K562 (cell line): ENCODE measurements around the gene TBXAS1. TPM values are rescaled to one million over a fixed set of nuclear protein-coding genes. Genes with fewer than 3 reads are reported as not detected.

Source experiments
- GATAD2B ChIP-seq: fragments of 450-650 bp; IDR thresholded peaks from 2 replicates; pipeline ENCODE4 v1.6.1; 2017; ENCODE audit warnings: mild to moderate bottlenecking, borderline replicate concordance
- HOXB6 ChIP-seq: fragments of 250-450 bp; sonication (Bioruptor Pico); IDR thresholded peaks from 2 replicates; pipeline ENCODE4 v1.5.1; 2022; ENCODE audit warnings: mild to moderate bottlenecking, borderline replicate concordance
- KDM4B ChIP-seq, 2 experiments: fragments of 450-650 bp in 1 of 2; sonication (generic) in 1 of 2; IDR thresholded peaks; 2 replicates each; pipeline ENCODE4 v1.6.1; 2016 to 2017; ENCODE audit warnings: borderline replicate concordance in 2 of 2, antibody characterized with exemption in 1 of 2, low read depth in 1 of 2, mild to moderate bottlenecking in 1 of 2
- LARP7 ChIP-seq: fragments of 450-650 bp; IDR thresholded peaks from 2 replicates; pipeline ENCODE4 v1.6.1; 2016
- OTX1 ChIP-seq: fragments of 450-650 bp; formaldehyde crosslinking; IDR thresholded peaks from 2 replicates; pipeline ENCODE4 v1.4.0; 2022; ENCODE audit warnings: mild to moderate bottlenecking
- PHB ChIP-seq: fragments of 250-450 bp; sonication (Bioruptor Pico); IDR thresholded peaks from 2 replicates; pipeline ENCODE4 v1.5.0; 2021
- PTRF ChIP-seq: fragments of 450-650 bp; IDR thresholded peaks from 2 replicates; pipeline ENCODE4 v1.6.1; 2016; ENCODE audit warnings: mild to moderate bottlenecking, missing genetic modification characterization, missing compliant biosample characterization
- RCOR1 ChIP-seq, 2 experiments: IDR thresholded peaks; 2 replicates each; pipeline ENCODE4 v1.6.1; 2012; ENCODE audit warnings: low read depth in 2 of 2, low read length in 2 of 2, borderline replicate concordance in 1 of 2, improper control_type of control experiment in 1 of 2
- RFX5 ChIP-seq: IDR thresholded peaks from 2 replicates; pipeline ENCODE4 v1.6.1; 2011; ENCODE audit warnings: low read depth, mild to moderate bottlenecking, improper control_type of control experiment, low read length
- SRF ChIP-seq, 2 experiments: fragments of 250-450, 450-650 bp in 1 of 2; sonication (Bioruptor Pico) in 1 of 2; sonication (generic) in 1 of 2; formaldehyde crosslinking; IDR thresholded peaks; 2 replicates each; pipeline versions ENCODE4 v1.5.0 to v1.5.1; 2020 to 2022; ENCODE audit warnings: mild to moderate bottlenecking in 1 of 2, missing genetic modification reagents in 1 of 2
- STAT6 ChIP-seq: sonication (generic); formaldehyde crosslinking; IDR thresholded peaks from 2 replicates; pipeline ENCODE4 v1.8.1; 2023; ENCODE audit warnings: mild to moderate bottlenecking, missing genetic modification reagents
- ZBTB1 ChIP-seq: sonication (generic); formaldehyde crosslinking; IDR thresholded peaks from 2 replicates; pipeline ENCODE4 v1.8.1; 2023; ENCODE audit warnings: missing genetic modification reagents, low read depth, mild to moderate bottlenecking, borderline replicate concordance
- ZNF217 ChIP-seq: sonication (generic); formaldehyde crosslinking; IDR thresholded peaks from 2 replicates; pipeline ENCODE4 v1.8.0; 2022; ENCODE audit warnings: mild to moderate bottlenecking, missing genetic modification reagents
- ZNF592 ChIP-seq: fragments of 450-650 bp; IDR thresholded peaks from 2 replicates; pipeline ENCODE4 v1.6.1; 2017; ENCODE audit warnings: antibody characterized with exemption, mild to moderate bottlenecking
- ZSCAN32 ChIP-seq: fragments of 450-650 bp; formaldehyde crosslinking; IDR thresholded peaks from 2 replicates; pipeline ENCODE4 v1.4.0; 2020; ENCODE audit warnings: mild to moderate bottlenecking, moderate library complexity
- polyA plus RNA-seq, 8 experiments: library from polyadenylated mRNA; depleted of rRNA in 4 of 8; stranded (reverse) in 5 of 8; unstranded in 3 of 8; fragments of >200 nt; fragmentation: Nextera tagmentation in 2 of 8; fragmentation: Illumina TruSeq in 1 of 8; extraction: Ambion mirVana in 2 of 8; extraction: Trizol in 1 of 8; gene quantifications; 2 replicates each; pipeline versions ENCODE4 v1.2.1 to v1.2.3, GENCODE V29; 2011 to 2014; ENCODE audit warnings: inconsistent platforms in 1 of 8, missing spikeins in 1 of 8
- total RNA-seq, 7 experiments: library from RNA; depleted of rRNA in 6 of 7; stranded (reverse); fragments of >200 nt in 6 of 7; fragmentation: Illumina TruSeq in 2 of 7; extraction: Trizol in 2 of 7; gene quantifications; 2 replicates each; pipeline versions ENCODE4 v1.2.1 to v1.2.3, GENCODE V29; 2011 to 2021; ENCODE audit warnings: low replicate concordance in 1 of 7
- TF ChIP-seq, protein P1 (sequence below): fragments of 450-650 bp; conservative IDR thresholded peaks from 2 replicates; pipeline ENCODE4 v1.6.1; 2016; ENCODE audit warnings: missing genetic modification characterization, low read depth, mild to moderate bottlenecking, missing compliant biosample characterization, moderate library complexity
- TF ChIP-seq, protein P2 (sequence below): sonication (generic); formaldehyde crosslinking; IDR thresholded peaks from 2 replicates; pipeline ENCODE4 v1.9.0; 2022; ENCODE audit warnings: mild to moderate bottlenecking, missing genetic modification reagents
- TF ChIP-seq, protein P3 (sequence below): sonication (generic); formaldehyde crosslinking; IDR thresholded peaks from 2 replicates; pipeline ENCODE4 v1.8.0; 2022; ENCODE audit warnings: missing genetic modification reagents, mild to moderate bottlenecking, moderate library complexity, borderline replicate concordance

Gene TBXAS1
- total and polyA plus RNA-seq, 9 of the 15 experiments (the other 6 are each of a cell fraction or from before 2014, with no cell fraction given): 1.1 to 8.3 (median 1.9) TPM

DNA sequence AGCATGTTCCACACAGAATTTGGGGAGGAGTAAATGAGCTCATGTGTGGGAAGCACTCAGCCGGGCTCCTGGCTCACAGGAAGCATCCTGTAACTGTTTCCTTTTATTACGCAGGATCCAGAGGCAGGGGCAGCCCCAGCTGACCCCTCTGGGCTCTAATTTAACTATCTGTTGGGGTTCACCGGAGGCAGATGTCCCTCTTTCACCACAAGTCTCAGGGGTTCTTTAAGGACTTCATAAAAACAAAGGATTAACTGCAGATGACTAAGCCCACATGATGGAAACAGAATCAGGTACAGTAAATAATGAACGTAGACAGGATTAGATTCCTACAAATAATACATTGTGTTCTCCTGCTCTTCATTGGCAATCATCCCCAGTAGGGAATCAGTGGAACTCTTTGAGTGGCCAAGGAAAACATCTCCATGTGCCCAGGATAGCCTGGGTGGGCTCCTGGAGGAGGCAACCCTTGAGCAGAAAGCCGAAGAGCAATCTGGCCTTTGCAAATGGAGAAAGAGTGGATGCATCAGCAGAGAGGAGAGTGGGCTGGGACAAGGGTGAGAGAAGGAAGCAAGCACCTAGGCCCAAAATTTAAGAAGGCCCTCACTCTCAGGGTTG is 24.6 kb downstream of the TBXAS1 start (continued):
- TF ChIP-seq, protein P1, sequence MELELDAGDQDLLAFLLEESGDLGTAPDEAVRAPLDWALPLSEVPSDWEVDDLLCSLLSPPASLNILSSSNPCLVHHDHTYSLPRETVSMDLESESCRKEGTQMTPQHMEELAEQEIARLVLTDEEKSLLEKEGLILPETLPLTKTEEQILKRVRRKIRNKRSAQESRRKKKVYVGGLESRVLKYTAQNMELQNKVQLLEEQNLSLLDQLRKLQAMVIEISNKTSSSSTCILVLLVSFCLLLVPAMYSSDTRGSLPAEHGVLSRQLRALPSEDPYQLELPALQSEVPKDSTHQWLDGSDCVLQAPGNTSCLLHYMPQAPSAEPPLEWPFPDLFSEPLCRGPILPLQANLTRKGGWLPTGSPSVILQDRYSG (tag): peak; percentile 88
- TF ChIP-seq RCOR1 (IDR thresholded peaks at IDR 0.05; ENCODE audit: borderline replicate concordance in 1 of 2, low read depth in 2 of 2, low read length in 2 of 2) (no peak), RFX5 (no peak), SRF (CRISPR knock-in tag; IDR thresholded peaks at IDR 0.05) (0 out of 4 replicates have a peak, but pooled peaks of 1 of the 2 experiments have one; percentile 36), KDM4B (IDR thresholded peaks at IDR 0.05; ENCODE audit: borderline replicate concordance in 2 of 2, low read depth in 1 of 2) (no peak), ZSCAN32 (CRISPR knock-in tag) (peak; percentile 52; the same call in 1 of the 2 replicates), LARP7 (no peak), PTRF (peak; percentile 80), ZBTB1 (CRISPR knock-in tag) (no peak), ZNF592 (no peak), HOXB6 (no peak), GATAD2B (no peak), OTX1 (CRISPR knock-in tag) (0 out of 2 replicates have a peak, but pooled peaks have one; percentile 55), ZNF217 (CRISPR knock-in tag) (no peak), PHB (CRISPR knock-in tag) (no peak), STAT6 (CRISPR knock-in tag) (no peak)
- TF ChIP-seq, protein P2, sequence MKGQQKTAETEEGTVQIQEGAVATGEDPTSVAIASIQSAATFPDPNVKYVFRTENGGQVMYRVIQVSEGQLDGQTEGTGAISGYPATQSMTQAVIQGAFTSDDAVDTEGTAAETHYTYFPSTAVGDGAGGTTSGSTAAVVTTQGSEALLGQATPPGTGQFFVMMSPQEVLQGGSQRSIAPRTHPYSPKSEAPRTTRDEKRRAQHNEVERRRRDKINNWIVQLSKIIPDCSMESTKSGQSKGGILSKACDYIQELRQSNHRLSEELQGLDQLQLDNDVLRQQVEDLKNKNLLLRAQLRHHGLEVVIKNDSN (CRISPR knock-in tag): no peak
- TF ChIP-seq, protein P3, sequence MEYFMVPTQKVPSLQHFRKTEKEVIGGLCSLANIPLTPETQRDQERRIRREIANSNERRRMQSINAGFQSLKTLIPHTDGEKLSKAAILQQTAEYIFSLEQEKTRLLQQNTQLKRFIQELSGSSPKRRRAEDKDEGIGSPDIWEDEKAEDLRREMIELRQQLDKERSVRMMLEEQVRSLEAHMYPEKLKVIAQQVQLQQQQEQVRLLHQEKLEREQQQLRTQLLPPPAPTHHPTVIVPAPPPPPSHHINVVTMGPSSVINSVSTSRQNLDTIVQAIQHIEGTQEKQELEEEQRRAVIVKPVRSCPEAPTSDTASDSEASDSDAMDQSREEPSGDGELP (CRISPR knock-in tag): no peak
